Neuronal stem cell (in vitro differentiated cells): ENCODE data around the gene CAMLG.

Source experiments
- DNase-seq: peaks from one replicate; pipeline ENCODE4 v3.0.0-alpha.2; 2013; ENCODE audit warnings: low spot score
- H2AFZ ChIP-seq: one replicate; pipeline ENCODE4 v1.6.1; 2013; ENCODE audit warnings: mild to moderate bottlenecking, low read length, inconsistent platforms
- H2AK5ac ChIP-seq: 2 replicates; pipeline ENCODE4 v1.6.1; 2013; ENCODE audit warnings: low read depth, mild to moderate bottlenecking, inconsistent platforms, low read length, moderate library complexity, mixed read lengths
- H2BK120ac ChIP-seq: 2 replicates; pipeline ENCODE4 v1.6.1; 2013; ENCODE audit warnings: low read depth, mild to moderate bottlenecking, inconsistent platforms, low read length, moderate library complexity, mixed read lengths
- H2BK12ac ChIP-seq: one replicate; pipeline ENCODE4 v1.6.1; 2013; ENCODE audit warnings: low read length, inconsistent platforms
- H2BK15ac ChIP-seq: 2 replicates; pipeline ENCODE4 v1.6.1; 2013; ENCODE audit warnings: mild to moderate bottlenecking, low read length, inconsistent platforms, mixed read lengths
- H2BK5ac ChIP-seq: one replicate; pipeline ENCODE4 v1.6.1; 2013; ENCODE audit warnings: inconsistent platforms, mild to moderate bottlenecking, low read length, moderate library complexity
- H3K14ac ChIP-seq: one replicate; pipeline ENCODE4 v1.6.1; 2013; ENCODE audit warnings: low read length, inconsistent platforms
- H3K18ac ChIP-seq: 2 replicates; pipeline ENCODE4 v1.6.1; 2013; ENCODE audit warnings: low read length, inconsistent platforms
- H3K23ac ChIP-seq: 2 replicates; pipeline ENCODE4 v1.6.1; 2013; ENCODE audit warnings: low read depth, mild to moderate bottlenecking, mixed read lengths, low read length, inconsistent platforms; ENCODE audit not compliant: poor library complexity
- H3K27ac ChIP-seq: replicated peaks from 3 replicates; pipeline ENCODE4 v1.5.1; 2013; ENCODE audit warnings: low read length, inconsistent platforms
- H3K27me3 ChIP-seq, 3 experiments: 2 replicates each; pipeline ENCODE4 v1.6.1; 2013; ENCODE audit warnings: low read length in 3 of 3, mild to moderate bottlenecking in 2 of 3, inconsistent platforms in 1 of 3, low read depth in 1 of 3, mixed read lengths in 1 of 3, moderate library complexity in 1 of 3; ENCODE audit not compliant: control insufficient read depth in 3 of 3, insufficient read depth in 3 of 3
- H3K36me3 ChIP-seq, 2 donors: replicated peaks in 1 of 2; 2 replicates each; pipeline ENCODE4 v1.6.1; 2013; ENCODE audit warnings: low read length in 2 of 2; ENCODE audit not compliant: control insufficient read depth in 2 of 2, insufficient read depth in 2 of 2
- H3K4ac ChIP-seq: 2 replicates; pipeline ENCODE4 v1.6.1; 2013; ENCODE audit warnings: inconsistent platforms, mild to moderate bottlenecking, low read length, moderate library complexity
- H3K4me1 ChIP-seq, 2 donors: 1 replicate in 1 of 2; 2 replicates in 1 of 2; pipeline ENCODE4 v1.6.1; 2013; ENCODE audit warnings: low read length in 2 of 2, low read depth in 1 of 2; ENCODE audit not compliant: control insufficient read depth in 2 of 2, insufficient read depth in 1 of 2
- H3K4me2 ChIP-seq: one replicate; pipeline ENCODE4 v1.6.1; 2013; ENCODE audit warnings: mild to moderate bottlenecking, low read length, inconsistent platforms; ENCODE audit not compliant: insufficient read depth, poor library complexity, severe bottlenecking
- H3K4me3 ChIP-seq, 2 donors: 2 replicates each; pipeline ENCODE4 v1.5.1; 2013; ENCODE audit warnings: low read length in 2 of 2, mild to moderate bottlenecking in 2 of 2, inconsistent platforms in 1 of 2, moderate library complexity in 1 of 2
- H3K79me1 ChIP-seq: one replicate; pipeline ENCODE4 v1.6.1; 2013; ENCODE audit warnings: low read depth, mild to moderate bottlenecking, inconsistent platforms, low read length, moderate library complexity
- H3K9ac ChIP-seq: one replicate; pipeline ENCODE4 v1.6.1; 2013; ENCODE audit warnings: mild to moderate bottlenecking, low read depth, low read length, inconsistent platforms; ENCODE audit not compliant: poor library complexity
- H3K9me3 ChIP-seq, 2 donors: replicated peaks in 1 of 2; 2 replicates each; pipeline versions ENCODE3 to v1.6.1; 2013; ENCODE audit warnings: low read length in 2 of 2, mild to moderate bottlenecking in 2 of 2, inconsistent platforms in 1 of 2, low read depth in 1 of 2, mixed read lengths in 1 of 2, moderate library complexity in 1 of 2; ENCODE audit not compliant: control insufficient read depth in 2 of 2, insufficient read depth in 1 of 2
- H4K8ac ChIP-seq: one replicate; pipeline ENCODE4 v1.6.1; 2013; ENCODE audit warnings: low read depth, mild to moderate bottlenecking, inconsistent platforms, low read length, moderate library complexity
- H4K91ac ChIP-seq: one replicate; pipeline ENCODE4 v1.6.1; 2013; ENCODE audit warnings: low read length, low read depth, mild to moderate bottlenecking, inconsistent platforms; ENCODE audit not compliant: poor library complexity
- WGBS, 2 donors: extraction: QIAGEN DNeasy Blood & Tissue Kit; methylation state at CpG; one replicate each; pipeline ENCODE4 v1.1.7; 2013; ENCODE audit warnings: missing lambda C conversion rate in 2 of 2, mixed read lengths in 1 of 2; ENCODE audit not compliant: insufficient read length in 2 of 2, insufficient replicate concordance in 1 of 2; ENCODE audit errors: extremely low coverage in 2 of 2; 5-methylcytosine and 5-hydroxymethylcytosine counted together

The CAMLG gene

DNA sequence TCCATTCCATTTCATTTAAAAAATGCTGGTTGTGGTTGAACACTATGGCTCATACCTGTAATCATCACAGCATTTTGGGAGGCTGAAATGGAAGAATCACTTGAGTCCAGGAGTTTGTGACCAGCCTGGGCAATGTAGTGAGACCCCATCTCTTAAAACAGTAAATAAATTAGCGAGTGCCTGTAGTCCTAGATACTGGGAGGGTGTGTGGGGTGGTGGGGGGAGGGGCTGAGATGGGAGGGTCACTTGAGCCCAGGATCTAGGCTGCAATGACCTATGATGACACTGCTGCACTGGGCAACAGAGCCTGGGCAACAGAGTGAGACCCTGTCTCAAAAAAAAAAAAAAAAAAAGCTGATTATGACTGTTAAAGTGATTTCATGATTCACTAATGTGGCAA is 49.3 kb downstream of the CAMLG start:
- H2BK120ac ChIP-seq = no peak overlapping the region
- no peaks in the 10 kb centered on the region for H3K9me3 ChIP-seq
- H3K14ac ChIP-seq = no peak overlapping the region
- WGBS, 2 donors = no CpG with 5 or more reads among the region's 1 CpG
- H4K8ac ChIP-seq = no peak overlapping the region
- H2BK15ac ChIP-seq = no peak overlapping the region
- H3K4me2 ChIP-seq = no peak overlapping the region
- H2AFZ ChIP-seq = no peak overlapping the region
- H3K36me3 ChIP-seq = peaks cover 13 to 99% of the 10 kb centered on the region in 2 donors
- no peaks in the 10 kb centered on the region for H3K27me3 ChIP-seq
- DNase-seq = no peak
- H2BK12ac ChIP-seq = no peak overlapping the region
- no peak overlapping the region for H2BK5ac ChIP-seq
- H3K9ac ChIP-seq = no peak overlapping the region
- H3K4me3 ChIP-seq = no peak overlapping the region
- H4K91ac ChIP-seq = no peak overlapping the region
- no peak overlapping the region for H3K23ac ChIP-seq
- no peak overlapping the region for H3K4ac ChIP-seq
- H3K4me1 ChIP-seq = no peaks in the 10 kb centered on the region
- H3K27ac ChIP-seq = no peak overlapping the region
- no peak overlapping the region for H3K18ac ChIP-seq
- no peak overlapping the region for H2AK5ac ChIP-seq
- H3K79me1 ChIP-seq = no peaks in the 10 kb centered on the region

DNA sequence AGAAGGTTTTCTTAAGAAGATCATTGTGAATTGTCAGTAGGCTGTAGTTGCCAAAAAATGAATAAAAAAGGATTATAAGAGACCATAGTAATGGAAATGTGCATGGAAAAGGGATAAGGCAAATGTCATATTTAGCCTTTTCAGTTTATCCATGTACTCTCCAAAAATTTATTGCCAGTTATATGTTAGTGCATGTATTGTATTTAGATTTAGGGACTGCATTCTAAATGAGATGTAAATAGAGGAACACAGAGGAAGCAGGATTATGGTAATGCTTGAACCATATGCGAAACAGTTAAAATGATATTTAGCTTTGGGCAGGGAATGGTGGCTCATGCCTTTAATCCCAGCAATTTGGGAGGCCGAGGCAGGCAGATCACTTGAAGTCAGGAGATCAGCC is 53.2 kb downstream of the CAMLG start:
- H4K91ac ChIP-seq = no peak overlapping the region

DNA sequence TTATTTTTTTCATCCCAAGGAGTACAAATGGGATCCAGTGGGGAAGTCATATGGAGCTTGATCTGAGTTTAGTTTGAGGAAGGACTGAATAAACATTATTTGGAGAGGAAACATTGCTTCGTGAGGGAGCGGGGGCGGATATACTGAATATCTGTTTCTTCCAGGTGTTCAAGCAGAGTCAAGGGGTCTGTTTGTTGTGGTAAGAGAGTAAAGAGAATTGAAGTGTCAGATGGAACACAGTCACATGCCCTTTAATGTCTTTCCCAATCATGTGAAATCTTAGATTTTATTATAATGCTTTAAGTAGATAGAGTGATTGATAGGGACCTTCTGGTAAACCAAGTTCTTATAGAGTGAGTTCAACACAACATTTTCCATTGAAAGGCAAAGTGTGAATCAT is 53.9 kb downstream of the CAMLG start:
- Histone ChIP-seq H2AFZ (no peak overlapping the region), H4K91ac (no peak overlapping the region), H3K4me3 (no peak overlapping the region), H3K18ac (no peak overlapping the region), H3K4ac (no peak overlapping the region), H2BK120ac (no peak overlapping the region), H4K8ac (no peak overlapping the region), H3K4me1 (no peaks in the 10 kb centered on the region), H2BK12ac (no peak overlapping the region), H3K27ac (no peak overlapping the region), H3K36me3 (peaks cover 19 to 97% of the 10 kb centered on the region in 2 donors), H3K79me1 (no peaks in the 10 kb centered on the region), H3K23ac (no peak overlapping the region), H3K9ac (no peak overlapping the region), H2BK5ac (no peak overlapping the region), H3K9me3 (no peaks in the 10 kb centered on the region), H3K27me3 (no peaks in the 10 kb centered on the region), H3K14ac (no peak overlapping the region), H2BK15ac (no peak overlapping the region), H2AK5ac (no peak overlapping the region), H3K4me2 (no peak overlapping the region)
- DNase-seq = no peak
- no CpG with 5 or more reads among the region's 3 CpGs for WGBS, 2 donors

More for the DNA sequence above, 53.2 kb downstream of the CAMLG start:
- H2BK15ac ChIP-seq = no peak overlapping the region
- H3K4me2 ChIP-seq = no peak overlapping the region
- H3K79me1 ChIP-seq = no peaks in the 10 kb centered on the region
- H2AK5ac ChIP-seq = no peak overlapping the region
- no peak overlapping the region for H3K27ac ChIP-seq
- no peak overlapping the region for H2AFZ ChIP-seq
- WGBS, 2 donors = no CpG with 5 or more reads among the region's 2 CpGs
- no peaks in the 10 kb centered on the region for H3K27me3 ChIP-seq
- no peak overlapping the region for H3K18ac ChIP-seq
- H2BK12ac ChIP-seq = no peak overlapping the region
- H3K9ac ChIP-seq = no peak overlapping the region
- H3K36me3 ChIP-seq = peaks cover 20 to 100% of the 10 kb centered on the region in 2 donors
- H3K9me3 ChIP-seq = no peaks in the 10 kb centered on the region
- H2BK5ac ChIP-seq = no peak overlapping the region
- H2BK120ac ChIP-seq = no peak overlapping the region
- no peaks in the 10 kb centered on the region for H3K4me1 ChIP-seq
- DNase-seq = no peak
- H3K23ac ChIP-seq = no peak overlapping the region
- no peak overlapping the region for H3K4ac ChIP-seq
- H3K4me3 ChIP-seq = no peak overlapping the region
- no peak overlapping the region for H3K14ac ChIP-seq
- no peak overlapping the region for H4K8ac ChIP-seq

DNA sequence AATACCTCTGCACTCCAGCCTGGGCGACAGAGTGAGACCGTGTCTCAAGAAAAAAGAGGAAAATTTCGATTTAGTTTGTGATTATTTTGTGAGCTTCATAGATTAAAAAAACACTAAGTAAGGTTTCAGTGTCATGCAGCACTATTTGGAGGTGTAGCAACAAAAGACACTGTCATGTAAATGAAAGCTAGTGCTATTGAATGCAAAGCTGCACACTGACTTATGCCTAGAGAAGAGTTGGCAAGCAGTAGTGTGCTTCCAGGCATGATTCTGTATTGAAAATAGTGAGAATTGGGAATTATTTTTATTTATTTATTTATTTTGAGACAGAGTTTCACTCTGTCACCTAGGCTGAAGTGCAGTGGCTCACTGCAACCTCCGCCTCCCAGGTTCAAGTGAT is 54.8 kb downstream of the CAMLG start:
- Histone ChIP-seq H3K36me3 (peaks cover 22 to 96% of the 10 kb centered on the region in 2 donors), H3K9me3 (no peaks in the 10 kb centered on the region), H3K4me1 (no peaks in the 10 kb centered on the region), H4K8ac (no peak overlapping the region), H2BK5ac (no peak overlapping the region), H3K27me3 (no peaks in the 10 kb centered on the region), H2BK120ac (no peak overlapping the region), H2AK5ac (no peak overlapping the region), H3K79me1 (no peaks in the 10 kb centered on the region), H3K27ac (no peak overlapping the region), H3K4me3 (no peak overlapping the region), H4K91ac (no peak overlapping the region), H3K18ac (no peak overlapping the region), H3K14ac (no peak overlapping the region), H3K23ac (no peak overlapping the region), H3K4ac (no peak overlapping the region), H3K4me2 (no peak overlapping the region), H3K9ac (no peak overlapping the region), H2AFZ (no peak overlapping the region), H2BK12ac (no peak overlapping the region), H2BK15ac (no peak overlapping the region)
- no CpG with 5 or more reads among the region's 4 CpGs for WGBS, 2 donors
- no peak for DNase-seq
